Measurements from ENCODE around the gene STRA8.
"Not testable (repeated sequence)": the region's sequence is repeated elsewhere in the genome, so short reads cannot be mapped to it uniquely, and the experiment has no call there.

DNA sequence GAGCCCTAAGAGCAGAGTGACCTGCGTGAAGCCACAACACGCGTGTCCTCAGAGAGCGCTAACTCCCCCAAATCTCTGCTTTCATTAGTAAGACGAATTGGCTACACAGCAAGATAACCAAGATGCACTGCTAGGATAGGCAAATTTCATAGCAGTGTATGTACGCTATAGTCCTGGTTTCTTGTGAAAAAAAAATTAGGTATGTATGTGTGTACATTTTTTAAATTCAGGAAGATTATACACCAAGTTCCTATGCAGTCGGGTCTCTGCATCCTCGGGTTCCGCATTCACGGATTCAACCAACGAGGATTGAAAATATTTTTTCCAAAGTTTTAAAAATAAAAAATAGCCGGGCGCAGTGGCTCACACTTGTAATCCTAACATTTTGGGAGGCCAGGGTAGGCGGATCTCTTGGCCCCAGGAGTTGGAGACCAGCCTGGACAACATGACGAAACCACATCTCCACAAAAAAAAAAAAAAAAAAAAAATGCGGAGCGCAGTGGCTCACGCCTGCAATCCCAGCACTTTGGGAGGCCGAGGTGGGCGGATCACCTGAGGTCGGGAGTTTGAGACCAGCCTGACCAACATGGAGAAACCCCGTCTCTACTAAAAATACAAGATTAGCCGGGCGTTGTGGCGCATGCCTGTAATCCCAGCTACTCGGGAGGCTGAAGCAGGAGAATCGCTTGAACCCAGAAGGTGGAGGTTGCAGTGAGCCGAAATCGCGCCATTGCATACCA lies 21.5 kb upstream of the STRA8 start:
- TF ChIP-seq, protein P1, sequence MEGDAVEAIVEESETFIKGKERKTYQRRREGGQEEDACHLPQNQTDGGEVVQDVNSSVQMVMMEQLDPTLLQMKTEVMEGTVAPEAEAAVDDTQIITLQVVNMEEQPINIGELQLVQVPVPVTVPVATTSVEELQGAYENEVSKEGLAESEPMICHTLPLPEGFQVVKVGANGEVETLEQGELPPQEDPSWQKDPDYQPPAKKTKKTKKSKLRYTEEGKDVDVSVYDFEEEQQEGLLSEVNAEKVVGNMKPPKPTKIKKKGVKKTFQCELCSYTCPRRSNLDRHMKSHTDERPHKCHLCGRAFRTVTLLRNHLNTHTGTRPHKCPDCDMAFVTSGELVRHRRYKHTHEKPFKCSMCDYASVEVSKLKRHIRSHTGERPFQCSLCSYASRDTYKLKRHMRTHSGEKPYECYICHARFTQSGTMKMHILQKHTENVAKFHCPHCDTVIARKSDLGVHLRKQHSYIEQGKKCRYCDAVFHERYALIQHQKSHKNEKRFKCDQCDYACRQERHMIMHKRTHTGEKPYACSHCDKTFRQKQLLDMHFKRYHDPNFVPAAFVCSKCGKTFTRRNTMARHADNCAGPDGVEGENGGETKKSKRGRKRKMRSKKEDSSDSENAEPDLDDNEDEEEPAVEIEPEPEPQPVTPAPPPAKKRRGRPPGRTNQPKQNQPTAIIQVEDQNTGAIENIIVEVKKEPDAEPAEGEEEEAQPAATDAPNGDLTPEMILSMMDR (conservative IDR thresholded peaks at IDR 0.05), result 0 out of 2 replicates have a peak, but pooled peaks have one; percentile 18
- TF ChIP-seq EZH2 (IDR thresholded peaks at IDR 0.05; ENCODE audit: low read depth), result not testable (repeated sequence)

All from PC-9 (cell line).